Gastroesophageal sphincter (tissue), 4 donors: Measurements from ENCODE around the gene MCM3AP. TPM values are rescaled to one million over a fixed set of nuclear protein-coding genes. Genes with fewer than 3 reads are reported as not detected.
A peak's percentile ranks its signal among the peaks of the same experiment; 100 is the strongest.

Experiments
- ATAC-seq: fragments of 150-250 bp; one replicate; pipeline ENCODE4 v1.9.1; 2016; ENCODE audit warnings: mild to moderate bottlenecking, moderate library complexity
- H3K27ac ChIP-seq, 4 donors: fragments of 200-600 bp; sonication (generic) in 3 of 4; 1 replicate in 3 of 4; 2 replicates in 1 of 4; pipeline ENCODE4 v1.5.1; 2016 to 2019
- H3K27me3 ChIP-seq: fragments of 200-600 bp; sonication (generic); one replicate; pipeline ENCODE4 v1.5.1; 2019
- H3K36me3 ChIP-seq, 2 donors: fragments of 200-600 bp; sonication (generic); one replicate each; pipeline ENCODE4 v1.5.1; 2019; ENCODE audit warnings: control low read depth in 1 of 2
- H3K4me1 ChIP-seq, 3 donors: fragments of 200-600 bp; sonication (generic); 1 replicate in 2 of 3; 2 replicates in 1 of 3; pipeline ENCODE4 v1.5.1; 2016 to 2019; ENCODE audit warnings: control low read depth in 2 of 3
- H3K4me3 ChIP-seq, 2 donors: fragments of 200-600 bp; sonication (generic); one replicate each; pipeline ENCODE4 v1.5.1; 2019; ENCODE audit warnings: mild to moderate bottlenecking in 1 of 2, moderate library complexity in 1 of 2
- H3K9me3 ChIP-seq, 3 donors: fragments of 200-600 bp; sonication (generic); one replicate each; pipeline ENCODE4 v1.5.1; 2017 to 2019; ENCODE audit warnings: control low read depth in 2 of 3
- EP300 ChIP-seq: sonication (generic); formaldehyde crosslinking; IDR thresholded peaks from one replicate; pipeline ENCODE4 v1.6.1; 2017; ENCODE audit warnings: antibody characterized with exemption, mild to moderate bottlenecking
- POLR2A ChIP-seq, 2 donors: fragments of 450-650 bp; IDR thresholded peaks; one replicate each; pipeline ENCODE4 v1.6.1; 2017; ENCODE audit warnings: antibody characterized with exemption in 2 of 2, mild to moderate bottlenecking in 2 of 2, moderate library complexity in 1 of 2
- POLR2AphosphoS5 ChIP-seq: sonication (generic); formaldehyde crosslinking; IDR thresholded peaks from one replicate; pipeline ENCODE4 v1.6.1; 2017; ENCODE audit warnings: antibody characterized with exemption
- WGBS, 2 donors: methylation state at CpG; one replicate each; pipeline ENCODE4 v1.1.5; 2018; ENCODE audit warnings: low coverage in 1 of 2; 5-methylcytosine and 5-hydroxymethylcytosine counted together
- total RNA-seq, 4 donors: library from RNA; depleted of rRNA; stranded (reverse); fragments of >200 nt; gene quantifications; one replicate each; pipeline ENCODE4 v1.1.0, GENCODE V29; 2016
- TF ChIP-seq, protein P1 (sequence below), 4 experiments: fragments of 200-600 bp in 2 of 4; fragments of 450-650 bp in 2 of 4; sonication (generic) in 1 of 4; IDR thresholded peaks; one replicate each; pipeline ENCODE4 v1.5.1; 2017 to 2019; ENCODE audit warnings: antibody characterized with exemption in 4 of 4, mild to moderate bottlenecking in 2 of 4, moderate library complexity in 2 of 4

The MCM3AP gene
- total RNA-seq, 4 donors from 2014 or later = 61.6 to 95.4 (median 71.7) TPM

DNA sequence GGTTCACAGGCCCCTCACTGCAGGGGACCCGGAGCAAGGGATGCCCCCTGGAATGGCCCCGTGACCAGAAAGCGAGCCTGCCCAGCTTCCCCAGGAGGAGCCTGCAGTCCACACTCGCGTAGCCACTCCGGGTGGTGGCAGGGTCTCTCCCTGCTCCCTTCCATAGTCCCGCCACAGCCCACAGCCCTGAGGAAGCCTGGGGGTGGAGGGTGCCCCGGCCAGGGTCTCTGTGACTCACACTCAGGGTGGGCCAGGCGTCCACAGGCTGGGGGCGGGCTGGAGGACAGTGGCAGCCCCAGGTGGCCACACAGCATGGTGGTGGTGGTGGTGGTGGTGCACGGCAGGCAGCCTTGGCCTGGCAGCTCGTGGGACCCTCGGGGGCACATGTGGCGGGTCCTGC, 16.3 kb upstream of the MCM3AP start:
- peaks cover 0 to 15% (median 9%) of the 10 kb centered on the region in 3 donors for H3K4me1 ChIP-seq
- TF ChIP-seq, protein P1, sequence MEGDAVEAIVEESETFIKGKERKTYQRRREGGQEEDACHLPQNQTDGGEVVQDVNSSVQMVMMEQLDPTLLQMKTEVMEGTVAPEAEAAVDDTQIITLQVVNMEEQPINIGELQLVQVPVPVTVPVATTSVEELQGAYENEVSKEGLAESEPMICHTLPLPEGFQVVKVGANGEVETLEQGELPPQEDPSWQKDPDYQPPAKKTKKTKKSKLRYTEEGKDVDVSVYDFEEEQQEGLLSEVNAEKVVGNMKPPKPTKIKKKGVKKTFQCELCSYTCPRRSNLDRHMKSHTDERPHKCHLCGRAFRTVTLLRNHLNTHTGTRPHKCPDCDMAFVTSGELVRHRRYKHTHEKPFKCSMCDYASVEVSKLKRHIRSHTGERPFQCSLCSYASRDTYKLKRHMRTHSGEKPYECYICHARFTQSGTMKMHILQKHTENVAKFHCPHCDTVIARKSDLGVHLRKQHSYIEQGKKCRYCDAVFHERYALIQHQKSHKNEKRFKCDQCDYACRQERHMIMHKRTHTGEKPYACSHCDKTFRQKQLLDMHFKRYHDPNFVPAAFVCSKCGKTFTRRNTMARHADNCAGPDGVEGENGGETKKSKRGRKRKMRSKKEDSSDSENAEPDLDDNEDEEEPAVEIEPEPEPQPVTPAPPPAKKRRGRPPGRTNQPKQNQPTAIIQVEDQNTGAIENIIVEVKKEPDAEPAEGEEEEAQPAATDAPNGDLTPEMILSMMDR (IDR thresholded peaks at IDR 0.05) = no peak
- H3K27ac ChIP-seq = no peak overlapping the region
- H3K4me3 ChIP-seq = no peak overlapping the region
- no peaks in the 10 kb centered on the region for H3K9me3 ChIP-seq
- H3K36me3 ChIP-seq = peaks cover 0 to 44% of the 10 kb centered on the region in 2 donors
- no CpG with 5 or more reads among the region's 14 CpGs for WGBS, 2 donors
- H3K27me3 ChIP-seq = peaks cover 47% of the 10 kb centered on the region
- ATAC-seq = no peak

DNA sequence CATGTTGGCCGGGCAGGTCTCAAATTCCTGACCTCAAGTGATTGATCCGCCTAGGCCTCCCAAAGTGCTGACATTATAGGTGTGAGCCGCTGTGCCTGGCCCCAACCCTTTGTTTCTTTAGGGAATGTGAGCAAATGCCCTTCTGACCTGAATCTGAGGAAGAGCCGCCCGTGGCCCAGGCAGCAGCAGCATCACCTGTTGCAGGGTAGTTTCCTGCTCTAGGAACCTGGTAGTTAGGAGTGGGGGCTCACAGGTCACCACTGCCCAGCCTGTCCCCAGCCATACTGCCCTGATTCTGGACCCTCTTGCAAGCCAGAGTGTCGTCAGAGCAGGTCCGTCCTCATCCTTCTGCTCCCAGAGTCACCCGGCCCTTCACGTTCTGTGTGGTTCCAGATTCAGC, 13.8 kb upstream of the MCM3AP start:
- H3K9me3 ChIP-seq = no peaks in the 10 kb centered on the region
- WGBS, 2 donors = 70 to 100% methylated on average over 3 to 4 of the region's 9 CpGs
- H3K27me3 ChIP-seq = peaks cover 63% of the 10 kb centered on the region
- no peak for TF ChIP-seq POLR2AphosphoS5
- no peak for TF ChIP-seq POLR2A (IDR thresholded peaks at IDR 0.05)
- TF ChIP-seq EP300 = no peak
- TF ChIP-seq, protein P1 (IDR thresholded peaks at IDR 0.05) = no peak
- no peak overlapping the region for H3K27ac ChIP-seq
- H3K4me1 ChIP-seq = peaks cover 0 to 27% (median 9%) of the 10 kb centered on the region in 3 donors
- no peak for ATAC-seq
- peaks cover 0 to 29% of the 10 kb centered on the region in 2 donors for H3K36me3 ChIP-seq
- H3K4me3 ChIP-seq = no peak overlapping the region

DNA sequence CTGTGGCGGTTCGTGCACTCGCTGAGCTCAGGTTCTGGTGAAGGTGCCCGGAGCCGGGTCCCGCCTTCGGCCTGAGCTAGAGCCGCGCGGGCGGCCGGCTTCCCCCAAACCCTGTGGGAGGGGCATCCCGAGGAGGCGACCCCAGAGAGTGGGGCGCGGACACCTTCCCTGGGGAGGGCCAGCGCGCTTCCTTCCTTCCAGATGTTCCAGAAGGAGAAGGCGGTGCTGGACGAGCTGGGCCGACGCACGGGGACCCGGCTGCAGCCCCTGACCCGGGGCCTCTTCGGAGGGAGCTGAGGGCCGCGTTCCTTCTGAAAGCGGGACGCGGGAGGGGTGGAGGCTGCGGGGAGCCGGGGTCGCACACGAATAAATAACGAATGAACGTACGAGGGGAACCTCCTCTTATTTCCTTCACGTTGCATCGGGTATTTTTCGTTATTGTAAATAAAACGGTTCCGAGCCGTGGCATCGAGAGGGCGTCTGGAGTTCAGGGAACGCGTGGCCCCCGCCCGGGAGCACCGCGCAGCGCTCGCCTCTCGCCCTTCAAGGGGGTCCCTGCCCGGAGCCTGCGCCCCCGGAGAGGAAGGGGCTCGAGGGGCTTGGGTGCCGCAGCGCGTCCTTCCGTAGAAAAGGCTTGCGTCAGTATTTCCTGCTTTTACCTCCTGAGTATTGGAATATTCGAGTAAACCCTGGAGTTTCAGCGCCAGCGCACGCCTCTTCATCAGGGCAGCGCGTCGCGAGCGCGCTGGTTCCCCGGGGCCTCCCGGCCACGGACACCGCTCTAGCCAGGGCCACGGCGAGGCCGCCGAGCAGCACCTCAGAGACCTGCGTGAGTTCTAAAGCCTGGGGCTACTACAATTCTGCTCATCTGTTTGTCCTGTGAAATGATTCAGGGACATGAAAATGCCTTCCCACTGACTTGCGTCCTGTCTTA, 12.2 kb upstream of the MCM3AP start:
- peaks cover 0 to 27% (median 9%) of the 10 kb centered on the region in 3 donors for H3K4me1 ChIP-seq
- H3K4me3 ChIP-seq = peak overlapping the region; percentile 3 to 52
- H3K27ac ChIP-seq = peak overlapping the region in 3 of 4 donors; percentile 56 to 70 (median 60)
- 0 to 20% methylated on average over 2 to 7 of the region's 84 CpGs for WGBS, 2 donors
- no peak for ATAC-seq
- H3K27me3 ChIP-seq = peaks cover 63% of the 10 kb centered on the region
- peaks cover 0 to 29% of the 10 kb centered on the region in 2 donors for H3K36me3 ChIP-seq
- H3K9me3 ChIP-seq = no peaks in the 10 kb centered on the region
- TF ChIP-seq EP300 = no peak
- TF ChIP-seq, protein P1 (IDR thresholded peaks at IDR 0.05) = no peak
- no peak for TF ChIP-seq POLR2A (IDR thresholded peaks at IDR 0.05)
- no peak for TF ChIP-seq POLR2AphosphoS5

DNA sequence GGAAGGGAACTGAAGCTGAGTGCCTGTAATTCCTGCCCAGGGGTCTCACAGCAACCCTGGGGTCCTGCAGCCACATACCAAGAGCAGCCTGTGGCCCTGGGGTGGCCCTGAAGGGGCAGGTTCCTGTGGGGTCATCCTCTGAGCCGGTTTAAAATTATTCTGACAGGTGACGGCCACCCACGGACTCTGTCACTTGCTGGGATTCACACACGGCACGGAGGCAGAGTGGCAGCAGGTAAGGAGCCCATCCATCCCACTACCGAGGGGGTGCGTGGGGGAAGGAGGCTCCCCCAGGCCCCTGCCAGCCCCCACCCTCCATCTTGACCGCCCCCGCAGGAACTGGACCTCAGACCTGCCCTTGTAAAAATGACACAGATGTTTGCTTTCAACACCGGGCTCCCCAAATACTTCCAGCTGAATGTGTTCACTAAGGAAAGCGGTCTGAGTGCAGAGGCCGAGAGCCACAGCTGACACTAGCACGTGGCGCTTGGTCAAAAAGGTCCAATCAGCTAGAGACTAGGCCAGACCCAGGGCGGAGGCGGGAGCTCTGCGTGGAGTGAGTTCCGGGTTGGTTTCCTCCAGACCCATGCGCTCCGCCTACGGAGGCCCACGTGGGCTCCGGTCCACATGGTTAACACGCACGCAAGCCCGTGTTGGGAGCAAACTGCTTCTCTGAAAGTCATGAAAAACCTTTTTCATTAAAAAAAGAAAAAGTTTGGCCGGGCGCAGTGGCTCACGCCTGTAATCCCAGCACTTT, 10.8 kb upstream of the MCM3AP start:
- WGBS, 2 donors = 40 to 52% methylated on average over 1 to 3 of the region's 29 CpGs
- Histone ChIP-seq H3K27me3 (peaks cover 54% of the 10 kb centered on the region), H3K27ac (peak overlapping the region; percentile 10 to 70 (median 55)), H3K4me3 (peak overlapping the region in 1 of 2 donors; percentile 52), H3K4me1 (peaks cover 0 to 27% (median 9%) of the 10 kb centered on the region in 3 donors), H3K9me3 (no peaks in the 10 kb centered on the region), H3K36me3 (peaks cover 0 to 29% of the 10 kb centered on the region in 2 donors)
- no peak for TF ChIP-seq EP300
- TF ChIP-seq POLR2A (IDR thresholded peaks at IDR 0.05) = peak in 1 of 2 donors; percentile 21
- TF ChIP-seq, protein P1 (IDR thresholded peaks at IDR 0.05) = no peak
- TF ChIP-seq POLR2AphosphoS5 = peak; percentile 21
- ATAC-seq = peak; percentile 92
